ENCODE measurements around the gene TMEM250. TPM values are rescaled to one million over a fixed set of nuclear protein-coding genes. Genes with fewer than 3 reads are reported as not detected.
A peak's percentile ranks its signal among the peaks of the same experiment; 100 is the strongest.

TMEM250 gene
- total RNA-seq, 2 donors from 2014 or later, result 20.3 to 29.3 TPM

DNA sequence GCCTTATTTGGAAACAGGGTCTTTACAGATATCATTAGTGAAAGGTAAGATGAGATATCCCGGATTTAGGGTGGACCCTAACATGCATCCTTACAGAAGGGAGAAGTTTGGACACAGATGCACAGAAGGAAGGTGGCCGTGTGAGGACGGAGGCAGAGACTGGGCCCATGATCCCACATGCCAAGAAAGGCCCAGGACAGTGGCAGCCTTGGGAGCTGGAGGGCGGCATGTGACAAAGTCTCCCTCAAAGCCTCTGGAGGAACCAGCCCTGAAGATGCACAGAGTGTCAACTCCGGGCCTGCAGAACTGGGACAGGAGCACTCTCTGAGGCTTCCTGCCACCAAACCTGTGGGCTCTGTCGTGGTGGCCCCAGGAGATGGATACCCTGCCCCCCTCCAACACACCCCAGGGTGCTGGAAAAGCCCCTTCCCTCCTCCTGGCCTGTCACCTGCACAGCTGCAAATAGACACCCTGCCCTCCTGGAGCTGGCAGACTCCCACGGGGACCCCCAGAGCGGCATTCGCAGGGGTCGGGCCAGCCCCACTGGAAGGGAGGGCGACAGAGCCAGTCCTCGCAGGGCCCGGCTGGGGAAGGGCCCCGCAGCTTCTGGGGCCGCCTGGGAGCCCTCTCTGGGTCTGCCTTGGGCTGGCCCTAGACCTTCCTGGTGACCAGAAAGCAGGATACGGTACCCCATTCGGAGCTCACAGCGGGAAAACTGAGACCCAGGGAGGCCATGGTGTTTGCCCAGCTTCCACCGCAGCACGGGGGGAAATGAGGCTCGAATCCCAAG lies 31.5 kb downstream of the TMEM250 start:
- TF ChIP-seq, protein P1, sequence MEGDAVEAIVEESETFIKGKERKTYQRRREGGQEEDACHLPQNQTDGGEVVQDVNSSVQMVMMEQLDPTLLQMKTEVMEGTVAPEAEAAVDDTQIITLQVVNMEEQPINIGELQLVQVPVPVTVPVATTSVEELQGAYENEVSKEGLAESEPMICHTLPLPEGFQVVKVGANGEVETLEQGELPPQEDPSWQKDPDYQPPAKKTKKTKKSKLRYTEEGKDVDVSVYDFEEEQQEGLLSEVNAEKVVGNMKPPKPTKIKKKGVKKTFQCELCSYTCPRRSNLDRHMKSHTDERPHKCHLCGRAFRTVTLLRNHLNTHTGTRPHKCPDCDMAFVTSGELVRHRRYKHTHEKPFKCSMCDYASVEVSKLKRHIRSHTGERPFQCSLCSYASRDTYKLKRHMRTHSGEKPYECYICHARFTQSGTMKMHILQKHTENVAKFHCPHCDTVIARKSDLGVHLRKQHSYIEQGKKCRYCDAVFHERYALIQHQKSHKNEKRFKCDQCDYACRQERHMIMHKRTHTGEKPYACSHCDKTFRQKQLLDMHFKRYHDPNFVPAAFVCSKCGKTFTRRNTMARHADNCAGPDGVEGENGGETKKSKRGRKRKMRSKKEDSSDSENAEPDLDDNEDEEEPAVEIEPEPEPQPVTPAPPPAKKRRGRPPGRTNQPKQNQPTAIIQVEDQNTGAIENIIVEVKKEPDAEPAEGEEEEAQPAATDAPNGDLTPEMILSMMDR (IDR thresholded peaks at IDR 0.05), result no peak
- H3K4me1 ChIP-seq, result peaks cover 0 to 84% of the 10 kb centered on the region in 2 donors
- no peaks in the 10 kb centered on the region for H3K27me3 ChIP-seq
- H3K27ac ChIP-seq, result peak overlapping the region; percentile 90 to 99
- DNase-seq (ENCODE audit: low spot score), result no peak
- H3K4me3 ChIP-seq, result no peak overlapping the region
- no peaks in the 10 kb centered on the region for H3K36me3 ChIP-seq
- H3K9me3 ChIP-seq, result no peaks in the 10 kb centered on the region

DNA sequence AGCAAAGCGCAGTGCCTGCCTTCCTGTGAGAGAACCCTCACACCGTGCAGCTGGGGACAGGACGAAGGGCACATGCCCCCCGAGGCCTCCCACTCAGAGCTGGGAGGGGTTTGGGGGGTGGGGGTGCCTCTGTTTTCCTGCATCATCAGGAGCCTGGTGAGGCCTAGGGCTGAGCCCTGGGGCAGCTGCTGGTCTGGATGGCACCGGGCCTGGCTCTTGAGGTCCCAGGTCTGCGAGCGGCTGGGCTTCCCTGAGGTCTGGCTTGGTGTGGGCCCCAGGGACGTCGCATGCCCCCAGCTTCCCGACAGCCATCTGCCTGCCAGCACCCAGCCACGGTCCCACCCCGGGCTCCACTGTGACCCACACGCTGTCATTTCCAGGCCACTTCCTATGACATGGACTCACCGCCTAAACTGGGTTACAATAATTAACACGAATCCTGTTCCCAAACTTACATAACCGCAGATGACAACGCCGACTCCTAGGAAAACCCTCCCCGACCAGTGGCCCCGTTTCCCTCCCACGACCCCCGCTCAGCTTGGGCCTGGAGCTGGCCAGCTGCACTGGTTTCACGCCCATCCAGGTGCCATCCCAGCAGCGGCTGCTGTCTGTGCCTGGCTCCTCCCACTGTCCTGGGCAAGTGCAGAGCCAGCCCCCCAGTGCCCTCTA lies 32.3 kb downstream of the TMEM250 start:
- peak overlapping the region; percentile 90 to 99 for H3K27ac ChIP-seq
- no peak for DNase-seq (ENCODE audit: low spot score)
- no peaks in the 10 kb centered on the region for H3K36me3 ChIP-seq
- no peaks in the 10 kb centered on the region for H3K27me3 ChIP-seq
- peaks cover 0 to 84% of the 10 kb centered on the region in 2 donors for H3K4me1 ChIP-seq
- TF ChIP-seq, protein P1 (IDR thresholded peaks at IDR 0.05), result no peak
- H3K9me3 ChIP-seq, result no peaks in the 10 kb centered on the region
- H3K4me3 ChIP-seq, result no peak overlapping the region

DNA sequence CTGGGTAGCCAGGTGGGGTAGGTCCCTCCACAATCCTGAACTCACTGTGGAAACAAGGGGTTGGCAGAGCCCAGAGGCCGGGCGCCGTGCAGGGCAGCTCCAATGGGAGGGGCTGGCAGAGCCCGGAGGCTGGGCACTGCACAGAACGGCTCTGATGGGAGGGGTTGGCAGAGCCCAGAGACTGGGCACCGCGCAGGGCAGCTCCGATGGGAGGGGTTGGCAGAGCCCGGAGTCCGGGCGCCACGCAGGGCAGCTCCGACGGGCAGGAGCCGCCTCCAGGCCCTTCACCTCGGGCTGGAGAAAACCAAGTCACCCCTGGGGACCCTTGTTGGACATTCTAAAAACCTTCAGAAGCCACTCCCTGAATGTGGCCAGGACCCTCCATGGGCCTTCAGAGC lies 32.9 kb downstream of the TMEM250 start:
- peaks cover 0 to 79% of the 10 kb centered on the region in 2 donors for H3K4me1 ChIP-seq
- H3K9me3 ChIP-seq, result no peaks in the 10 kb centered on the region
- no peak for DNase-seq (ENCODE audit: low spot score)
- H3K36me3 ChIP-seq, result no peaks in the 10 kb centered on the region
- peak overlapping the region; percentile 90 to 99 for H3K27ac ChIP-seq
- H3K27me3 ChIP-seq, result no peaks in the 10 kb centered on the region
- TF ChIP-seq, protein P1 (IDR thresholded peaks at IDR 0.05), result no peak
- no peak overlapping the region for H3K4me3 ChIP-seq

DNA sequence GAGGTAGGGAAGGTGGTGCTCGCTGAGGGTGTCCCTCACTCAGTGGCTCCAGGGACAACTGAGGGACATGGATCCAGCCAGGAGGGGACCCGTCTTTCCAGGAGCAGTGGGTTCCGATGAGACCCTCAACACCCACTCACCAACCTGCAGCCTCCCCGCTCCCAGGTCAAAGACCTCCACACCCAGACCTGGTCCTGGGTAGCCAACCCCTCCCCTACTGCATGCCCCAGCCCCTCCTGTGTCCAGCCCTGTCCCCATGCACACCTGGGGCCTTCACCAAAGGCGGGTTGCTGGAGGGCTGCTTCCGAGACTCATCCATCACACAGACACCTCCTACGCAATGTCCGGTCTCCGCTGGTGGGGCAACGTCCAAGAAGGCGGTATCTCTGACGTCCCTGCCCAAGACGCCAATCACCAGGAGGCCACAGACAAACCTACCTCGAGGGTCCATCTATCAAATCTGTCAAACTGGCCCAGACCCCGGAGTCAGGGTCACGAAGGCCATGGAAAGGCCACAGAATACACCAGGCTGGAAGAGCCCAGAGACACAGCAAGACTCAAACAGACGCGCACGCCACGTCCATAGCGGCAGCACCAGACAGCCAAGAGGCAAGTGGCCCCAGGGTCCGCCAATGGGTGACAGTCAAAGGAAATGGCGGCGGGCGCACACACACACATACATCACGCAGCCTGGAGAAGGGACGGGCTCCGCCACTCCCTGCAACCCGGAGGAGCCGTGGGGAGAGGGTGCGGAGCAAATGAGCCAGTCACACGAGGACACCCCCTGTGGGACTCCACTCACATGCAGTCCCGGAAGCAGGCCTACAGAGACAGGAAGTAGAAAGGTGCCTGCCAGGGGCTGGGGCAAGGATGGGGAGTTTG lies 34.4 kb downstream of the TMEM250 start:
- Histone ChIP-seq H3K4me1 (peaks cover 0 to 74% of the 10 kb centered on the region in 2 donors), H3K27me3 (no peaks in the 10 kb centered on the region), H3K36me3 (no peaks in the 10 kb centered on the region), H3K27ac (no peak overlapping the region), H3K4me3 (no peak overlapping the region), H3K9me3 (no peaks in the 10 kb centered on the region)
- TF ChIP-seq, protein P1 (IDR thresholded peaks at IDR 0.05), result no peak
- DNase-seq (ENCODE audit: low spot score), result no peak

DNA sequence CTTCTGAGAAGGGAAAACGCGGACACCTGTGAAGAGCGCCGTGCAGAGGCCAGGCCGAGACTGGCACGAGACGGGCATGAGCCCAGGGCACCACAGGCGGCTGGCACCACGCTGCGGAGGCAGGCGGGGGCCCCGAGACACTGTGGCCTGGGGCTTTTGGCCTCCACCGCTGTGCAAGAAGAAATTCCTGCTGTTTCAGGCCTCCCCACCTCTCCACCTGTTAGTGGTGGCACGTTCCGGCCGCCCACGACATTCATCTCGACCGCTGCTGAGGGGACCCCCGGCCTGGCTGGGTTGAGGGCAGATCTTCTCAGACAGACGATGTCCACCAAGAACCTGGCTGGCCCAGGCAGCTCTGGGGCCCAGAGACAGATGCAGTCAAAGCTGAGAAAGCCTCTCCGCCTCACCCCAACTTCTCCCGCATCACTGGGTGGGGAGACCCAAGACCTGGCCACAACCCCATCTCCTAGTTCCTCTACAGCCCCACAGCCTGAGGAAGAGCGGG lies 35.1 kb downstream of the TMEM250 start:
- no peaks in the 10 kb centered on the region for H3K36me3 ChIP-seq
- no peak for DNase-seq (ENCODE audit: low spot score)
- no peaks in the 10 kb centered on the region for H3K9me3 ChIP-seq
- peaks cover 0 to 74% of the 10 kb centered on the region in 2 donors for H3K4me1 ChIP-seq
- no peak overlapping the region for H3K4me3 ChIP-seq
- no peaks in the 10 kb centered on the region for H3K27me3 ChIP-seq
- H3K27ac ChIP-seq, result no peak overlapping the region
- TF ChIP-seq, protein P1 (IDR thresholded peaks at IDR 0.05), result no peak
